Activated T-cell treated with anti-CD3 and anti-CD28 coated beads for 4 hours (primary cell): Measurements from ENCODE around the gene ZKSCAN7.
"Not testable (repeated sequence)": the region's sequence is repeated elsewhere in the genome, so short reads cannot be mapped to it uniquely, and the experiment has no call there.

Source experiments
- DNase-seq: peaks from one replicate; pipeline ENCODE4 v3.0.0-alpha.2; 2020

ZKSCAN7 gene

DNA sequence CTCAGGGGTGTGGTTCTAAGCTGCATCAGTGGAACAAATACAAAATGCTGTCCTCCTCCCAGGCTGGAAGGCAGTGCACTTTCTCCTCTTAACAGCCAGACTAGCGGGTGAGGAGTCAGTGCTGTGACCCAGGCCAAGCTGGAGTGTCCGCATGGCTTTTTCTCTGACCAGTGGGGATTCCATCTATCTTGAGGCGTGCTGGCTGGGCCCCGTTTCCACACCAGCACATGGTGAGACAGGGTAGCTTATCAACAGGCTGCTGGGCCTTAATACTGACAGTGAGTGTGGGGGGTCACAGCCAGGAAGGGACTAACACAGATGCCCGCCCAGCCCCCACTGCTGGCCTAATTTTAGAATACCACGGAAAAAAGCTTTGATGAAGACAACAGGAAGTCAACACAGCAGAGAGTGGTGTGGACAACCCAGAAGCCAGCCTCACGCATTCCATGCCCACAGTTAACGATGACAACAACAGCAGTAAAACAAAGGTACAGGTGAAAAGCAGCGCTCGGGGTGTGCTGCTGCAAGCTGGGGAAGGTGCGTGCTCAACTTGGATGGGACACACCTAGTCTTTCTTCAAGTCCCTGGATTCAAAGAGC is 22.5 kb downstream of the ZKSCAN7 start:
- not testable (repeated sequence) for DNase-seq

DNA sequence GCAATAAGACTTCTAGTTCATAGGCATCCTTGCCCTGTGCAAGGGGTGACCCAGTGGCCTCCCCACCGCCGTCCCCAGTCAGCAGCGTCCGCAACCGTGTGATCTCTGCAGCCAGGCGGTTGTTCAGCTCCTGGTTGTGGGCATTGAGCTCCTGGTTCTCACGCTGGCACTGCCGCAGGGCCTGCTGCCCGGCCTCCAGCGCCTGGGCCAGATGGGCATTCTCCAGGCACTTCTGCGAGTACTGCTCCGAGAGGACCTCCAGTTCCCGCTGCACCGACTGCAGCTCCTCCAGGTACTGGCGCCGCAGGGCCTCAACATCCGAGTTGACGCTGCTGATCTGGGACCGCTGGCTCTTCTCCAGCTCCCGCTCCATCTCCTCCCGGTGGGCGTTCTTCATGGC is 23.3 kb downstream of the ZKSCAN7 start:
- DNase-seq, result not testable (repeated sequence)

- DNase-seq, result not testable (repeated sequence)
These were observed 24.0 kb downstream of the ZKSCAN7 start for GRCh38 chr3:44578924-44579515.

DNA sequence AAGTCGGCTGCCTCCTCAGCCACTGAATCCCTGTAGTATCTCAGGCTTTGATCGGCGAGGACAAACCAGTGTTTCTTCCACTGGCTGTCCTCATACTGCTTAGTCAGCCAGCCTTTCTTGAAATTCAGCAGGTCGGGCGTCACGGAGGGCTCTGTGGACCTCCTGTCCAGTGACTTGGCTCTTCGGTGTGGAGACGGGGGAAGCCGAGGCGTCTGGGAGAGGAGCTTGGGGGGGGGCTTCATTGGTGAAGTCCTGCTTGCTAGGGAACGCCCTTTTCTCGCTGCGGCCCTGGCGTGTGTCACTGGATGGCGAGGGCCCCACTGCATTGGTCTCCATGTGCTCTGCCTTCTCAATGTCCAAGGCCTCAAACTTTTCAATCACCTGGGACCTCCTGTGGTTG is 24.8 kb downstream of the ZKSCAN7 start:
- not testable (repeated sequence) for DNase-seq

DNA sequence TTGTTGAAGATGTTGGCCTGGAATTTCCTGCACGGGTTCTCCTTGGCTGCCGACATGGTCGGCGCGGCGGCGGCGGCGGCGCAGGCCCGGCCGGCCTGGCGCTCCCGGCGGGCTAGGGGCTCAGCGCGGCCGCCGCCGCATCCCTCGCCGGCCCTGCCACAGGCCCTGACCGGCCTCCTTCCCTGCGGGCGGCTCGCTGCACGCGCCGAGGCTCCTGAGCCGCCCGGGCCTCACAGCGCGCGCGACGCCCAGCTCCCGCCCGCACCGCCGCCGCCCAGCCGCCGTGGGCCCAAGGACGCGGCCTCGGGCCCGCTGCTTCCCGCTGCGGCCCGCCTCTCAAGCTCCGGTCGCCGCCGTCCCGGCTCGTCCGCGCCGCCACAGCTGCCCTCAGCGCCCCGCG is 26.0 kb downstream of the ZKSCAN7 start:
- DNase-seq, result not testable (repeated sequence)

DNA sequence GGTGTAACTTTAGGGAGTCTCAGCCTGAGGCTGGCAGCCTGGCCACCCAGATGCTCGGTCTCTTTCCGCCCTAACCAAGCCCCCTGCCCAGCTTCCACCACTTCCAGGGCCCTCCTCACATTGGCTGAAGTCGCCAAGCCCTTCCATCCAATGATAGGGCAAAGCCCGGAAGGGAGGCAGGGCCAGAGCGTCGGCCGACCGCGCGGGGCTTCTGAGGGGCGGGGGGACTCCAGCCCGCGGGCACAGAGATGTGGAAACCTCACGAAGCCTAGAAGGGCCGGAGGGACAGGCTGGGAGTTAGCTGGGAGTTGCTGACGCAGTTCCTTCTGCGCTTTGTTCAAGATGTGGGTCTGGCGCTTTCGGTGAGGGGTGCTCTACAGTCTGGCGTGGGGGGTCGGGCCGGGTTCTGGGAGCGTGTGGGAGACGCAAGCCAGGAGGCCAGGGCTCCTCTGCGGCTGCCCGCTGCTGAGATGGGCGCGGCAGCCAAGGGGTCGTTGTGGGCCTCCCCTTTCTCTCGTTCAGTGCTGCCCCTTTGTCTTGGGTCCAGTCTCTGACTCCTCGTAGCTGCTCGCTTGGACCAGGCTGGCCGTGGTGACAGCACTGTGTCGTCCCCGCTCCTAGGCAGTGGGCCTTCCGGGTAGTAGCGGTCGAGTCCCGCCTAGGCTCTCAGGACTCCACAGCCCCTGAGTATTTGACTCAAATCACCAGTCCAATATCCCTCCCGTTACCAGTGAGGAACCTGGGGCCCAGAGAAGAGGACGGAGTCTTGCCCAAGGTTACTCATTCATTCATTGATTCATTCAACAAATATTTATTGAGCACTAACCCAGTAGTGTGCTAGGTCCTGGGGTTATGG is 29.9 kb downstream of the ZKSCAN7 start, which contains the start of gene ZNF660:
ZNF660 (plus strand) TSS at position 319 of the 856 bp plus-strand sequence. CDS start 9,230 bp downstream, outside the sequence.
- no peak for DNase-seq

DNA sequence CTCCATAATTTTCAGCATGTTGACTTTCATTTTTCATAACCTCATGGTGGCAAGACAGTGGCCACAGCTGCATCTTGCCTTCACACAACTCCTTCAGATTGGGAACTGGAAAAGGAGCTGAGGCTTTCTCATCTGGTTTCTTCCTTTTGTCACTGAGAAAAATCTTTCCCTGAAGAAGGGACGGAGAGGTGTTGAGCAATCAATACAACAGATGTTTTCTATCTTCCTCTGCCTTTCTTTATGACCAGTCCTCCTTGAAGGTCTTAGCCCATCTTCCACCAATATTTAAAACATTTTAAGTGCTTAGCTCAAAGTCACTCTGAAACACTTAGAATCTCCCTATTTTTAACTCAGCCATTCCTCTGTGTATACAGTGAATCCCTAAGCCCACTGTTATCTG is 41.6 kb downstream of the ZKSCAN7 start:
- DNase-seq, result no peak

GRCh38 chr3:44601749-44602148 is 46.8 kb downstream of the ZKSCAN7 start:
- no peak for DNase-seq

- no peak for DNase-seq
These were observed 57.7 kb downstream of the ZKSCAN7 start for GRCh38 chr3:44612678-44613077.
